COR-L47 (cell line): ENCODE data around the gene TLCD4.
"Not testable (repeated sequence)": the region's sequence is repeated elsewhere in the genome, so short reads cannot be mapped to it uniquely, and the experiment has no call there.

Source experiments
- DNase-seq: peaks from one replicate; lab custom pipeline; 2025; lab: John Stamatoyannopoulos, UW

Gene TLCD4, protein sequence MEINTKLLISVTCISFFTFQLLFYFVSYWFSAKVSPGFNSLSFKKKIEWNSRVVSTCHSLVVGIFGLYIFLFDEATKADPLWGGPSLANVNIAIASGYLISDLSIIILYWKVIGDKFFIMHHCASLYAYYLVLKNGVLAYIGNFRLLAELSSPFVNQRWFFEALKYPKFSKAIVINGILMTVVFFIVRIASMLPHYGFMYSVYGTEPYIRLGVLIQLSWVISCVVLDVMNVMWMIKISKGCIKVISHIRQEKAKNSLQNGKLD

DNA sequence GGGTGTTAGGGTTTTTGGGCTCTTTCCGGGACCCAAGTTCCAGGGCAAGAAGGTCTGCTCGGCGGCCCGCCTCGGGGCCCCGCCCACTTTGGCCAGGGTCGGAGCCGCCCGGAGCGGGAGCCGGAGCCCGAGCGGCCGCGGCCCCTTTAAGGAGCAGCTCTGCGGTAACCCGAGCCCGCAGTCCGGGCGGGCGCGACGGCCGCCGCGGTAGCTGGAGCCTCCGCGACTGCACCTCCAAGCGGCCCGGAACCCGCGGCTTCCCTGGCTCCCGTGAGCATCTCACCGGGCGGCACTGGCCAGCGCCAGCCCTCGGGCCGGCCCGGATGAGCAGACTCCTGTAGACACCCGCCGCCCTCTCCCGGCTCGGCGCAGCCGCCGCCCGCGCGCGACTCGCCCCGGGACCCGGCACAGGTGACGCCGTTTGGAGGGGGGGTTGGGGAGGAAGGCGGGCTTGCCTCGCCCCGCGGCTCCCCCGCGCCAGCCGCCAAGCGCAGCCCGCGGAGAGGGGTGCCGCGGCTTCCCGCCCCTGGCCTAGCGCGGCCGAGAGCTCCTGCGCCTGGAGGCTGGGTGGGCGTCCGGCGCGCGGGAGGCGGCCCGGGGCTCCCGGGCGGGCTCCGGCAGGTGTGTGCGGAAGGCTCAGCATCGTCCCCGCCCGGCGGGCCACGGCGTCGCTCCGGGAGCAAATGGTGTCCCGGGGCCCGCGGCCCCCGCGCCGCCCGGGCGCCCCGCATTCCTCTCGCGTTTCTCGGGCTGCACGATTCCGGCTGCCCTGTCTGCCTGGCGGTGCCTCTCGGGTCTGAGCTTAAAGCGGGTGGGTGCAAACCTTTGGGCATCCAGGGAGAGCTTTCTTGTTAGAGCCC is at the start of gene TLCD4:
Gene TLCD4 (plus strand): TSS at position 149 of the 860 bp plus-strand sequence. CDS start 26,547 bp downstream, outside the sequence.
- peak; percentile 58 for DNase-seq

DNA sequence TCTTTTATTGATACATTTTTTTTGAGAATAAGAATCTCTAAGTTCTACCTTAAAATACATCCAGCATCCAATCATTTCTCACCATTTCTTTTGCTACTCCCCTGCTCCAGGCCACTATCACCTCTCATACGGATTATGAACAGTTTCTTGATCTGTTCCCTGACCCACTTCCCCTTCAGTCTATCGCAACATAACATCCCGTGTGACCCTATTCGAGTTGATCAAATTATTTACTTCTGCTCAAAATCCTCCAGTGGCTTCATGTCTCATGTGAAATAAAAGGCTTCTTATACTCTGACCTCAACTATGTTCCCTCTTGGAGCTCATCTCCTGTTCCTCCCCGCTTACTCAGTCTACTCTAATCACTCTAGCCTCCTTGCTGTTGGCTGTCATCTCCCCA is 49.6 kb upstream of the TLCD4 start:
- no peak for DNase-seq

DNA sequence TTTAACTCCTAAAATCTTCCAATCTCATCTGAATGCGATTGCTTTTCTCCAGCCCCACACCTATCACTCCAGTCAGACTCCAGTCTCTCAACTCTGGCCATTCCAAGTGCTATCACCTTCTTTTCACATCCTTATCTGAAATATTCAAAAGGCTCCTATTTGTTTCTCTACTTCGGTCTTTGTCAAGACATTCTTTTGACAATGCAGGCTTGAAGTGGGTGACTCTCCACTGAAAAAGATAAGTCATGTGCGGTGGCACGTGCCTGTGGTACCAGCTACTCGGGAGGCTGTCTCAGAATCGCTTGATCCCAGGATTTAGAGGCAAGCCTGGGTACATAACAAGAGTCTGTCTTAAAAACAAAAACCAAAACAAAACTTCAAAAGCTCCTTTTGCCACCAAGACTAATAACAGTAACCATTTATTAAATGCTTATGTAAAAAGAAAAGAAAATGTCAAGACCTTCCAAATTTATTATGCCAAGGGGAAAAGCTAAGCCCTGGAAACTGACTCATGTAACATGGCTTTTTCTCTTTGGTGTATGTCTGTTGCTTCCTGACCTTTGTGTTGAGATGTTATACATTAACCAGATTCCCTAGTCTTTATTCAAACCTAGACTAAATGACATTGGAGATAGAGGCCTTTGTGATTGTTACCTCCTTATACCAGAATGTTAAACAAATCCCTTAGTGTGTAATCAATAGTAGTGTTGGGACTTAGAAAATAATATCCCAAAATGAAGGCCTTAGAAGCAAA is 48.0 kb upstream of the TLCD4 start:
- DNase-seq, result no peak

DNA sequence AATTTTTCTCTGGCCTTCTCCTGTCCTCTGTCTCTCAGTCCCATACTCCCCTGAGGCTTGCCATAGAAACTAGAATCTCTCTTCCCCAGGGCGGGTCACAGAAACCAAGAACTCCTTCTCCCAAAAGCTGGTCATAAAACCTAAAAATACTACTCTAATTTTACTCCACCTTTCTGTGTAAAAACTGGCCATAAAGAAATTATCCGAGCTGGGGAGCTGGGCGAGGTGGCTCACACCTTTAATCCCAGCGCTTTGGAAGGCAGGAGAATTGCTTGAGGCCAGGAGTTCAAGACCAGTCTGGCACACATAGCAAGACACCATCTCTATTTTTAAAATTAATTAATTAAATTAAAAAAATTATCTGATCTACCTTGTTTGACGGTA is 47.5 kb upstream of the TLCD4 start:
- no peak for DNase-seq

DNA sequence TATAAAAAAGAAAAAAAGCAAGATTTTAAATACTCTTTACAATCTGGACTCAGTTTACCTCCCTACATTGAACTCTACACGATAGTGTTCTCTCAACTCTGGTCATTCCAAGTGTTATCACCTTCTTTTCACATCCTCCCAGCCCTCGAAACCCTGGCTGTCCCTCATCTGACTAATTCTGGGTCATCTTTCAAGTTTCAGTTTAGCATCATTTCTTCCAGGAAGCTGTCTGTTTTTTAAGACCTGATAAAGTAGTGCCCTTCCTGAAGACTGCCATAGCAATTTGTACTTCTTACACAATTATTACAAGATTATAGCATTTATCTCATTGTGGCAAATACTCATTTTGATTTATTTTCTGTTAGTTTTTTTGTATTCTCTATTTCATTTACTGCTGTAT is 45.6 kb upstream of the TLCD4 start:
- no peak for DNase-seq

DNA sequence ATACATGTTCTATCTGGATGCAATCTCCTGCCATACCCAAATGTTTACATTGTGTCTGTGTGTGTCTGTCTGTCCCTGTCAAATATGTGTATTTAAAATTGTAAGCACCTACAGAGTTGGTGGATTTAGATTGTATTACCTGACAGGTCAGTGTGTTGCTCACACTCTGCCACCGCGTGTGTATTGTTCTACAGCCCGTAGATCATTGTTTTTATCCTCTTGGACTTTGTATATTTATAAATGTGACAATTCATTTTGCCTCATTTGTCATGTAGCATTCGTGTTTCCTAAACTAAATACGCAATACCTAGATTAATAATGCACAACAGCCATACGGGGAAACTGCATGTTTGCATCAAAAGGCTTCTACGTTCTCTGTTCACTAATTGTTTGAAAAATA is 45.0 kb upstream of the TLCD4 start:
- DNase-seq, result no peak

DNA sequence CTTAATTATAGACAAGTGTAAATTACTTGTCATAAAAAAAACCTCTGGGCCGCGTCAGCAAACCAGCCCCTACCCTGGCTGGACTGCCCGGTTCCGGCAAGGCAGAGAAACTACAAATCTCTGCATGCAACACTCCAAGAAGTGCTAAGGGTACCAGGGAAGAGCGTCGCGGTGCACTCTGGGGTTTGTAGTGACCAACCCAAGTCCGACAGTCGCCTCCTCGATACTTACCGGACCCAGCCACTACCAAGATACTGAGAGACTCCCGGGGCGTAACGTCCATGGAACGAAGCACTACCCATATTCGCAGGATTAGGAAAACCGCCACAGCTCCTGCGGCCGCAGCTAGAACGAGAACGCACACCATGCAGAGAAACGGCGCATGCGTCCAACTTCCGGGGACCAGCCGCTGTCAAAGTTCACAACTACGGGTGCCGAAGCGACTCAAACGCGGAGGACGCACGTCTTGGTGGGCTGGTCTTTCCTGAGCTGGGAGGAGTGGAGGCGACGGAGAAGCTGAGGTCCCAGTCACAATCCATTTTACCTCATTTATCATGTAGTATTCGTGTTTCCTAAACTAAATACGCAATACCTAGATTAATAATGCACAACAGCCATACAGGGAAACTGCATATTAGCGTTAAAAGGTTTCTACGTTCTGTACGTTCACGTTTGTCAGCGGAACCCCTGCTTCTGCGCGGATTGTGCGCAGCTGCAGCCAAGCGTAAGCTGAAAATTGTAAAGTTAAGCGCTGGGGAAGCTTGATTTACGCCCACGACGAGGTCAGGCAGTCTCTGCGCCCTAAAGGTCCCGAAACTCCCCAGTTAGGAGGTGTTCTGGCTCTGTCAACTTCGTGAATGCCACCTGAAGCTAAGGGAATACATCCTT is 44.4 kb upstream of the TLCD4 start, which contains the start of gene ALG14:
Gene ALG14 (minus strand): TSS at position 420 of the 888 bp plus-strand sequence. CDS start 53 bp downstream, at position 367.
- peak; percentile 86 for DNase-seq

DNA sequence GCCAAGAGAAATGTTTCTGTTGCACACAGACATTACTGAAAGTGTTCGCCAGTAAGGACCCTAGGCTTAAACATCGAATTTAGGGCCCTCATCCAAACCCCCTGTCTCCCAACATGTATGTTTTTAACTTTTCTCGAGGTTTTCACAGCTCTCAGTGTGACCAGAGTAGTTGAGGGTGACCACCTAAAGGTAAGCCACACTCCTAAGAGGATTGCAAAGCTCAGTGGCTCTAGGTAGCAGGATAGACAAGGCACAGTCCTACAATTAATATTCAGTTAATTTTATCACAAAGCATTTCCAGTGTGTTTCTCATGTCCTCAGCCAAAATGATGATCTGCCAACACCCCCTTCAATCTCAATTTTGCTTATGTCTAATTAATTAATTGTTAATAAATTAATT is 43.7 kb upstream of the TLCD4 start:
- no peak for DNase-seq

DNA sequence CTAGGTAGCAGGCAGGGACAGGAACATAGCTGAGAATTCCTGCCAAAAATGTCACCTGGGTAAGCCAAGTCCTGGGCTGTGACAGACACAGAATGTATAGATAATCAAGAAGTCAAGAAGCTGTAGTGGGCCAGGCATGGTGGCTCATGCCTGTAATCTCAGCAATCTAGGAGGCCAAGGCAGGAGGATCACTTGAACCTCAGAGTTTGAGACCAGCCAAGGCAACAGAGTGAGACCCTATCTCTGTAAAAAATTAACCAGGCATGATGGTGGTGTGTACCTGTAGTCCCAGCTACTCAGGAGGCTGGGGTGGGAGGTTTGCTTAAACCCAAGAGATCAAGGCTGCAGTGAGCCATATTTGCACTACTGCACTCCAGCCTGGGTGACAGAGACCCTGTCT is 41.1 kb upstream of the TLCD4 start:
- no peak for DNase-seq

DNA sequence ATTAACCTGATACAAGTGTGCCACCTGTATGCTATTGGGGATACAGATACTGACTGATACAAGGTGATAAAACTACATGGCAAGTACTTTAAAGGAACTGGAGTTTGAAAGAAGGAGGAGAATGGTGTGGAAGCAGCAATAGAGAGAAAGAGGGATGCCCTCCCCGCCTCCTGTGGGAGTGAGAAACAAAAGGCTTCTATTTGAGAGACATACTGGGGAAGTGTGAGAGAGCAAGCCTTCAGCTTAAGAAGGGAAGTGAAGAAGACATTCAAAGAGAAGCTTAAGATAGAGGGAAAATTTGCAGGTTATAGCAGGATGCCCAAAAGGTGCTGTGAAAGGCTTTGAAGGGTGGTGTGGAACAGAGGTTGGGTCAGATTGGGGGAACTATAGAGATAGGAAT is 36.7 kb upstream of the TLCD4 start:
- DNase-seq, result no peak

DNA sequence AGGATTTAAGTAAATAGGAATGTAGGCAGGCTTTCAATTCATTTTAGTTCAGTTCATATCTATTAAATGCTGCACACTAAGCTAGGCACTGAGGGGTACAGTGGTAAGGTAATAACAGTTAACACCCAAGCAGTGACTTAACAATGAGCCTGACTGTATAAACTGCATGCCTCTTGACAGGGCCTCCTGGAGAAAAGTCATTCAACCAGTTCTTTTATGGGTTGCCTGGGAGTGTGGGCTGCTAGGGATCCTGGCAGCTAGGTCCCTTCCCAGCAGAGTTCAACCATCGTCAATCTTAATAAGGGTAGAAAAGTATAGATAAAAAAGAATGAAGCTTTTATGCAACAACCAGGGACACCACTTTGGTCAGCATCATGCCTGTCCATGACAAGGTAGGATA is 36.3 kb upstream of the TLCD4 start:
- no peak for DNase-seq

DNA sequence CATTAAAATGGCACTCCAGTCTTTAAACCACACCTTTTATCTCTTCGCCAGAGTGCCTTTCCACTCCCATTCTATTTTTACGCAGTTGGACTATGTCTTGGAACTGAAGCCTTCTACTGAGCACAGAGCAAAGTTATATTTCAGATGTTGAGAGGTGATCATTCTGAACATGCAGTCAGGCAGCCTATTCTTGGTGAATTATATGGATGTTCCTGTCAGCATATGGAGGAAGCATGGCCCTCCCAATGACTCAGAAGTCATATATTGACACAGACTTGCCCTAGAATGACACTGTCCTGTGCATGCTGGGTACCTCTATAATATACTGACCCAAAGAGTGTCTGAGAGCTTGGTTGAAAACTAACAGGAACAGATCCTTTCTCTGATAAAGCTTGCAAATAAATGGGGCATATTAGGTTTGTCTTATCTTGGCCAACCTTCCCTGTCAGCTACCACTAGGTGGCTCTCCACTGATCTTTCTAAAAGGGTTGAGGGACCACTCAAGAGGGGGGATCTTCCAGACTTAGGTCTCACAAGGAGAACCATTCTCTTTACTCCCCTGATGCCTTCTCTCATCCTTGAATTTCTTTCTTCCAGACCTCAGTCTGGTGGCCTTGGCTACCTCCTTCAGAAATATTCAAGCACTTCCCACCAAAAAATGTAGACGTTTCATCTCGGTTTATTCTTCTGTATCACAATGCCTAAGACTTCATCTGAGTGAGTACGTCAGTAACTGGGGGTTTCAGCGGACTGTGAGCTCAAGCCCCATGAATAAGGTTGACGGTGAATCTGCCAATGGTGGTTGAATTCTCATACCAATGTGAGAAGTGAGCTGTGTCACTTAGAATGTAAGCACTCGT is 32.6 kb upstream of the TLCD4 start:
- peak; percentile 5 for DNase-seq

DNA sequence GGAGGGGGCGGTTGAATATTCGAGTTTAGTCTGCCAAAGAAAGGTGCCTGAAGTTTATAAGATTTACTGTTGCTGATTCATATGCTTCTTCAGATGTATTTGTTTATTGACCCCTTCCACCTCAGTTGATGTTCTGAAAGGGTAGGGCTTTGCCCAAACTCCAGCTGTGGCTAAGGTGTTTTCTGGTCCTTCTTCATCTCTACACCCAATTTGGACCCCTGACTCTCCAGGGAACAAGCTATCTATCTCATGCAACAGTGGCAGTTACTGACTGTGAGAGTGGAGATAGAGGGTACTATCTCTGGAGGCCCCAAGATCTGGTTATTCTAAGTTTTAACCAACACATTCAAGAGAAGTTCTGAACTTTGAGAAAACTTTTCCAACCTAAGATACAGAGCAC is 31.8 kb upstream of the TLCD4 start:
- DNase-seq, result no peak

DNA sequence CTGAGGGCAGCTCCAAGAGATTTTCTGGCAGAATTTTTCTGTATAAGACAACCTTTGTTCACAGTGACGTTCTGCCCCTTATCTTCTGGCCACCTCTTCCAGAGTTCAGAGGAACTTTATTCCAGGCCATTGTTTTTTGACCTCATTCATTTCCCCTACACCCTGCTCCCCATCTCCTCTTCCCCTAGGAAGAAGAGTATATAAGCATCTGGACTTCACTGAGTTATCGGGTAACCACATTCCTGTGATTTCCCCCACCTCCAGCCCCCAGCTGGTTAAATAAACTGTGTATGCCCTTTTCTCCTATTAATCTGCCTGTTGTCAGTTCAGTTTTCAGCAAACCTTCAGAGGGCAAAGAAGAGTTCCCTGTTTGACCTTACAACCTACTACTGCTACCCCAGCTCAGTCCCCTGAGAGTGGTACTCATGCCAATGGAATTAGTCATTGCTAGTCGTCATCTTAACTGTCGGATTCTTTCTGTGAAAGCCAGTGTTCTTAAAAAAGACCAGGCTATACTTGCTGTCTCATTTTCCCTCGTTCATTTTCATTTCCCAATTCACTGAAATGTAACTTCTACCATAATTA is 30.1 kb upstream of the TLCD4 start:
- DNase-seq, result no peak

DNA sequence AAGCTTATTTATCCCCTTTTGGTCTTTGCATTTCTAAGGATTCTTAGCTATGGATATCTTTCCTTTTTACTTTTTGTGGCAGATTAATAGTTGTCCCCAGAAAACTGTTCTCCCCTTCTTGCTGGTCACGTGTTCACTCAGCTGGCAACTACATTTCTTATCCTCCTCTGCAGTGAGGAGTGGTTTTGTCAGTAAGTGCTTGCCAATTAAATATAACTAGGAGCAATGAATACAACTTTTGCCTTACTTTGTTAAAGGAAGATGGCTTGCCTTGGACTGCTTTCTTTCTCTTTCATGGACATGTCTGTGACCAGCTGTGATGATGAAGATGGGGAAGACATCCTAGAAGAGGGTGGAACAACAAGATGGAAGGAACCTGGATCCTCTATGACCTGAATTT is 28.9 kb upstream of the TLCD4 start:
- no peak for DNase-seq

DNA sequence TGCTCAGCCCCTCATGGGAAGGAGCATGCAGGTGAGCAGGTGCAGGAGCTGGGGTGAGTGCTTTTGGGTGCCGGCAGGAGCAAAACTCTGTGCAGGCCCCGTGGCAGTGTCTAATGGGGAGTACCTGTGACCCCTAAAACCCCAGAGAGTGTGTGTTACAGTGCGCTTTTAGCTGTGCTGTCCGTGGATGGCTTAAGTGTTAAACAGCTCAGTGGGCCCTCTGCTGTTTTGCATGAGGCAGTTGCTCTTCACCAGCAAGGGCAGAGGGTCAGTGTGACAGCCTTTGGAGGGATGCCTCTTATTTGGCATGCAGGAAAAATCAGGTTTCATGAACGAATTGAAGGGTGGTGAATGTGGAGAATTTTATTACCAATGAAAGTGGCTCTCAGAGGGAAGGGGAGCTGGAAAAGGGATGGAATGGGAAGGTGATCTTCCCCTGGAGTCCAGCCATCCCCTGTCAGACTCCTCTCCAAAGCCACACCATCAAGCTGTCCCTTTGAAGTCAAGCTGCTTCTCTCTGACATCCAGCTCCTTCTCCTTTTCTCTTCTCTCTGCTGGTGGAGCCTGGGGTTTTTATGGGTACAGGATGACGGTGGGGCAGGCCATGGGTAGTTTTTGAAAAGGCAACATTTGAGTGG is 27.4 kb upstream of the TLCD4 start:
- DNase-seq, result no peak

DNA sequence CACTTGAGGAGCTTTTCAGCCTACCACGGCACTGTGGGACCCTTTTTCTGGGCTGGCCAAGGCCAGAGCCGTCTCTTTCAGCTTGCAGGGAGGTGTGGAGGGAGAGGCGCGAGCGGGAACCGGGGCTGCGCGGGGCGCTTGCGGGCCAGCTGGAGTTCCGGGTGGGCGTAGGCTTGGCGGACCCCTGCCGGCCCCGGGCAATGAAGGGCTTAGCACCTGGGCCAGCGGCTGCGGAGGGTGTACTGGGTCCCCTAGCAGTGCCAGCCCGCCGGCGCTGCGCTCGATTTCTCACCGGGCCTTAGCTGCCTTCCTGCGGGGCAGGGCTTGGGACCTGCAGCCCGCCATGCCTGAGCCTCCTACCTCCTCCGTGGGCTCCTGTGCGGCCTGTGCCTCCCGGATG is 25.9 kb upstream of the TLCD4 start:
- DNase-seq, result not testable (repeated sequence)

DNA sequence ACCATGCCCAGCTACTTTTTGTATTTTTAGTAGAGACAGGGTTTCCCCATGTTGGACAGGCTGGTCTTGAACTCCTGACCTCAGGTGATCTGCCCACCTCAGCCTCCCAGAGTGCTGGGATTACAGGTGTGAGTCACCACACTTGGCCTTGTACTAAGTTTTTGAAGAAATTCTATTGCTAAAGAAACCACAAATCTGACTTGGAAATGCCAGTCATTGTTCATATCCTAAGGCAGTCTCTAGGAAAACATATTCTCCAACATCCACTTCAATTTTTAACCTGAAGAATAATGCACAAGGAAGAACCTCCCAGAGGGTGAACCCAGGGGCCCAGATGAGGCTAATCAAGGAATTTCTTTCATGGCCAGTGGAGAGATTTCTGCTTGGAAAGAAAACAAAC is 24.3 kb upstream of the TLCD4 start:
- not testable (repeated sequence) for DNase-seq

DNA sequence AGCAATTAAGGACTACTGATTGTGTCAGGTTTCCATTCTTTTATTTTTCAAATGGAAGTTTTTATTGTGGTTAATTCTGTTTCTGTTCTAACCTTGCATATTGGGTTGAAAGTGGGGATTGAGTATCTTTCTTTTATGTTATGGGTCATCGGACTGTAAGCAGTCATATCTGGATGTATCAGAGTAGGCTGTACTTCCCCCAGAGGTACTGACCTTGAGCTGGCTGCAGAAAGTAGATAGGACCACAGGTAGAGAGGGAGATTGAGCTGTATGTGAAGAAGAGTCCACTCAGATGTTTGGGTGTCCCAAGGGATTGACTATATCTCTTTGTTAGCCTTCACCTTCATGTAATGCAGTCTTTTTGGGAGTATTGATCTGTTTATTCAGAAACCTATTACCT is 23.9 kb upstream of the TLCD4 start:
- DNase-seq, result no peak

DNA sequence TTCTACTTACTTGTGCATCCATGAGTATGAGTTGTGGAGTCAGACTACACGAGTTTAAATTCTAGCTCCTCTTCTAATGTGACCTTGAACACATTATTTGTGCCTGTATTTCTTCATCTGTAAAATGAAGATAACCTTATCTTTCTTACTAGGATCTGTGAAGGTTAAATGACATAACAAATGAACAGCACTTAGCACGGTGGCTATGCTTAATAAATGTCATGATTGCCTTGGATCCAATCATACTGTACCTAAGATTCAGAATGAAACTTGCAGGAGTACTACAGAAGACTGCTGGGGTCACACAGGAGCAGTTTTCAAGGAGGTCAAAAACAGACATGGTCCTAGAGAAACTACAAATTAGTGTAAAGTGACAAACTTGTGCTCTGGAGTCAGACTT is 22.2 kb upstream of the TLCD4 start:
- DNase-seq, result no peak
